Limb (tissue), 2 donors: ENCODE measurements around the gene RCOR2.
"Not testable (repeated sequence)": the region's sequence is repeated elsewhere in the genome, so short reads cannot be mapped to it uniquely, and the experiment has no call there.

Source experiments
- DNase-seq, 2 donors: peaks; one replicate each; pipeline ENCODE4 v3.0.0-alpha.2; 2016; ENCODE audit errors: extremely low spot score in 2 of 2

RCOR2 gene

GRCh38 chr11:63879598-63880402, 37.2 kb downstream of the RCOR2 start:
- no peak for DNase-seq

GRCh38 chr11:63877658-63878241, 39.2 kb downstream of the RCOR2 start:
- DNase-seq: no peak

- no peak for DNase-seq
Measured at GRCh38 chr11:63876616-63877015, 40.3 kb downstream of the RCOR2 start.

GRCh38 chr11:63875506-63876065, 41.4 kb downstream of the RCOR2 start:
- DNase-seq: no peak

GRCh38 chr11:63874511-63874910, 42.5 kb downstream of the RCOR2 start:
- no peak for DNase-seq

GRCh38 chr11:63873311-63873710, 43.7 kb downstream of the RCOR2 start:
- no peak for DNase-seq

GRCh38 chr11:63872800-63873197, 44.2 kb downstream of the RCOR2 start:
- DNase-seq: no peak

- peak; percentile 42 to 47 for DNase-seq
Measured at GRCh38 chr11:63871962-63872799, 44.8 kb downstream of the RCOR2 start.

- DNase-seq: peak in 1 of 2 donors; percentile 18
Measured at GRCh38 chr11:63870351-63871140, 46.4 kb downstream of the RCOR2 start.

GRCh38 chr11:63869683-63870082, 47.3 kb downstream of the RCOR2 start:
- DNase-seq: no peak

GRCh38 chr11:63869171-63869591, 47.8 kb downstream of the RCOR2 start:
- no peak for DNase-seq

- no peak for DNase-seq
Measured at GRCh38 chr11:63868399-63869064, 48.4 kb downstream of the RCOR2 start.

- DNase-seq: no peak
Measured at GRCh38 chr11:63867511-63867910, 49.5 kb downstream of the RCOR2 start.

- no peak for DNase-seq
Measured at GRCh38 chr11:63866211-63866610, 50.8 kb downstream of the RCOR2 start.

- DNase-seq: not testable (repeated sequence)
Measured at GRCh38 chr11:63863620-63864019, 53.3 kb downstream of the RCOR2 start.

- DNase-seq: no peak
Measured at GRCh38 chr11:63862923-63863322, 54.0 kb downstream of the RCOR2 start.
